GM18508 (cell line): ENCODE results near the gene OPN1LW.
"Not testable (repeated sequence)": the region's sequence is repeated elsewhere in the genome, so short reads cannot be mapped to it uniquely, and the experiment has no call there.

Experiments
- ATAC-seq: cut with Tn5 transposase; IDR thresholded peaks from one replicate; pipeline ENCODE4 v1.9.1; 2021; ENCODE audit warnings: moderate number of reproducible peaks; ENCODE audit not compliant: insufficient read depth, unreplicated experiment

OPN1LW gene

DNA sequence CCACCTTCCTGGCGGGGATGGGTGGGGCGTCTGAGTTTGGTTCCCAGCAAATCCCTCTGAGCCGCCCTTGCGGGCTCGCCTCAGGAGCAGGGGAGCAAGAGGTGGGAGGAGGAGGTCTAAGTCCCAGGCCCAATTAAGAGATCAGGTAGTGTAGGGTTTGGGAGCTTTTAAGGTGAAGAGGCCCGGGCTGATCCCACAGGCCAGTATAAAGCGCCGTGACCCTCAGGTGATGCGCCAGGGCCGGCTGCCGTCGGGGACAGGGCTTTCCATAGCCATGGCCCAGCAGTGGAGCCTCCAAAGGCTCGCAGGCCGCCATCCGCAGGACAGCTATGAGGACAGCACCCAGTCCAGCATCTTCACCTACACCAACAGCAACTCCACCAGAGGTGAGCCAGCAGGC is at the start of gene OPN1LW:
TSS of gene OPN1LW (plus strand) at position 234 of the 400 bp plus-strand sequence. CDS start at position 275, 41 bp downstream.
- ATAC-seq = not testable (repeated sequence)

DNA sequence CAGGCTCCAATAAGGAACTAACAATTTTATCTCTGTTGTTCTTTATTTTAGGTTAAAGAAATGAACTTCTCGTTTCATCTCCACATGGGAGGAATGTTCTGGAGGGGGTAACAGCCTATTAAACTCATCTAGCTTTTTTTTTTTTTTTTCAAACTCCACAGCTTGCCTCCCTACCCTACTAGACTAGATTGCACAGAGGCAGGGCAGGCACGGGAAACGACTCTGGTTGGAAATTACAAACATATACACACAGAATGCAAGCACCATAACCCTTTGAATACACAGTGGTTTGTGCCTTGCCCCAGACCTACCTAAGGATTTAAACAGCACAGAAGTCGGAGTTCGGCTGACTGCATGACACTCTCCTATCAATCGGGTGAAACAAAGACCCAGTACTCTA is 49.2 kb upstream of the OPN1LW start:
- no peak for ATAC-seq

DNA sequence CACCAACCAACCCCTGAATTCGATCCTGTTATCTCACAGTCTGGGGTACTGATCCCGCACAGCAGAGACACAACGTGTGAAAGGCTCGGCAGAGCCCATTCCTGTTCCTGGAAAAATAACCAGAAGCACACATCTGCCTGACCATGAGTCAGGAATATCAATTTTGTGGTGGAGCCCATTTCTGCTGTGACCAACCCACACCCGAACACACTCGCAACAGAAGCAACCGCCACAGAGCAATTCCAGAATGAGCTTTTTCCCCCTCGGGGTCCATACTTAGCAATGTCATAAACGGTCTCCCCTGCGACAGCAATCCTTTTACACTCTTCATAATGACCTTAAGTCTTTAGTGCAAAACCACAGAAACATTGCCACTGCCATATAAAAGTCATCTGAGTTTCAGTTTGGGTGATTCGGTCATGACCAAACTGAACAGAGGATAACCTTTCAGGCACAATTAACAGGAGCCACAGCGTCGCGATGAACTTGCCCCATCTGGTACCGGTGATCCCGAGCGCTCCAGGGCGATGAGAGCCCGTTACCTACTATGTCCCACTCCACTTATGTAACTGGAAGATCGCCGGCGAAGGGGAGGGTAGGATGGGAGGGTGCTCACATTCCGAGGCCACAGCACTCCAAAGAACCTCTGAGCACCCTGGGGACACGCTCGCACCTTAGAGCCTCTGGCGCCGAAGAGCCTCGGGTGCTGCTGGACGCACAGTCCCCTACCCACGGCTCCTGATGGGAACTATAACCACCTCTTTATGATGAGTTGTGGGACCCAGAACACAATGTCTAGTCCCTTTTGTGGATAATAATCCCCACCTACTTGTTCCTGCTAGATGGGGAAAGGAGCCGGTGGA is 47.7 kb upstream of the OPN1LW start:
- ATAC-seq = no peak

DNA sequence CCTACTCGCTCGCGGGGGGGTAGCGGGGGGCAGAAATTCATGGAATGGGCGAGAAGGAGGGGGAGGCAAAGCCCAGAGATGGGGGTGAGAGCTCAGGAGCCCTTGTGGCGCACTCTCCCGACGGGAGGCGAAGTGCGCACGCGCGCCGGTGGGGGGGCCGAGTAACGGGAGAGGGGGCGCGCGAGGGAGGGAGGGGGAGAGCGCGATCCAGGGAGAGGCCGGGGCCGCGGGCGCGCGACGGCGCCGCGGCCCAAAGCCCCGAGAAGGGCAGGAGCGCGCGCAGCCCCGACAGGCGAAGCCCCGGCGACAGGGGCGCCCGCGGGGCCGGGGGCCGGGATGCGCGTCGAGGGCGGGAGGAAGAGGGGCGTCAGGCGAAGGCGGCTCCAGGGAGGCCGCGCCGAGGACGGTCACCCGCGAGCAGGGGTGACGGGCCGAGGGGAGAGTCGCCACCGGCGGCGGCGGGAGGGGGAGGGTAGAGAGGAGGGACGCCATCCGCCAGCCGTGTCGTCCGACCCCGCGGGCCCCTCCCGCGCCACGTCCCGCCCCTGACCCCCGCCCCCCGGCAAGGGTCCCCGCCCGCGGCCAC is 46.9 kb upstream of the OPN1LW start:
- ATAC-seq = peak; percentile 13

GRCh38 chrX:154097589-154098541 is 46.2 kb upstream of the OPN1LW start, which contains the start of gene MECP2:
TSS of gene MECP2 (minus strand) at chrX:154097717.
- ATAC-seq = peak; percentile 44

DNA sequence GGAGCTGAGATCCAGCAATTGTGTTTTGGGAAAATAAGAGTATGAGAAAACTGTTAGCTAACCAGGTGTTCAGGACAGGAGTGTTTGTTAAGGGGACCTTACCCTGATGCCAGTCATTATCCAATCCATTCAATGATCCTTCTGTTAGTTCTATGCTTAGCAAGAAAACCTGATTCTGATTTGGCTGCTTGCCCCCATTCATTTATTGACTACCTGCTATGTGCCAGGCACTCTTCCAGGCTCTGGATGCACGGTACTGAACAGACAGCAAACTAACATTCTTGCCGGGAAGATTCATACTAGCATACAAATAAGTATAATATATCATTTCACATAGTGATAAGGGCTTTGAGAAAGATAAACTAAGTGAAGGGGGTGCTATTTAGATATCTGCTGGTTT is 45.5 kb upstream of the OPN1LW start:
- no peak for ATAC-seq

DNA sequence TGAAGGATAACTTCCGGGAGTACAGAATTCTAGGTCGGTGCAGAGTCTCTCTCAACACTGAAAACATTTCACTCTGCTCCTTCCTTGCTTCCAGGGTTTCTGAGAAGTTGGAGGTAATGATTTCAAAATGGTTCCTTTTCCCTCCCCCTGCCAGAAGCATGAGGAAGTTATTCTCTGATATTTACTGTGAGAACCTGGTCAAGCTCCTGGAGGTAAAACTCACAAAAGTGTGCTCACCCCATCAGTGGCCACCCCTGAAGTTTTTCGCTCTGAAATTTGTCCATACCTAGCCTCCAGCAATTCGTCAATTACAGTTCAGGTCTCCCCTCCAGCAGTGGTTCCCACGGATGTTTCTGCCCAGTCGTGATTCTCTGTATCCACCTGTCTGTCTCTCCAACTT is 30.3 kb upstream of the OPN1LW start:
- ATAC-seq = no peak

DNA sequence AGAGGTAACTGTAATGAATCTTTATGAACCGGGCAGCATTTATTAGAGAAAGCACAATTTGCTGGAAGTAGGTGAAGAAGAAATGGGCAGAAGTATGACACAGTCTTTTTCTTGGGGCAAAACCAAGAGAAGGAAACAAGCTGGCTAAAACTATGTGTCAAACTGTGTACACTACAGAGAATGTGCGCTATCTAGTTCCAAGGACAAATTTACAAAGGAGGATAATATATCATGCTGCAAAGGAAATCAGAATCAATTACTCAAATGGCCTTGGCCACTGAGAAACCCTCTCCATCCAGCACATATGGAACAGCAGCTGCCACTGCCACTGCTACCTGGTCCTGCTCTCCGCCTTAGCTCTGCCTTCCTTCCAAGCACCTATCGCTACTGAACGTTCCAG is 29.4 kb upstream of the OPN1LW start:
- ATAC-seq = no peak

GRCh38 chrX:154115071-154115470 is 29.0 kb upstream of the OPN1LW start:
- ATAC-seq = no peak

DNA sequence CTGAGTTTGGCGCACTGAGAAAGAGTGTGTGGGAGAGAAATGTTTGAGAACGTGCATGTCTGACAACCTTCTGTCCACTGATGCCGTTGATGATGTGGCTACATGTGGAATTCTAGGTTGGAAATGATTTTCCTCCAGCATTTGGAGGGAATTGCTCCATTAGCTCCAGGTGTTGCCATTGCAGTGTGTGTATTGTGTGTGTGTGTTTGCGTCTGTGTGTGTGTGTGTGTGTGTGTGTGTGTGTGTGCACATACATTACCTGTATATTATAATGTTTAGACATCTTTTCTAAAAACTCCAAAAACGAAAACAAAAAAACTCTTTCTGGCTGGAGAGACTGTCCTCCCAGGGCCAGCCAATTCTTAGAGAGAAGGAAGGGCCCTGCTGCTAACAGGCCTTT is 28.3 kb upstream of the OPN1LW start:
- ATAC-seq = no peak

DNA sequence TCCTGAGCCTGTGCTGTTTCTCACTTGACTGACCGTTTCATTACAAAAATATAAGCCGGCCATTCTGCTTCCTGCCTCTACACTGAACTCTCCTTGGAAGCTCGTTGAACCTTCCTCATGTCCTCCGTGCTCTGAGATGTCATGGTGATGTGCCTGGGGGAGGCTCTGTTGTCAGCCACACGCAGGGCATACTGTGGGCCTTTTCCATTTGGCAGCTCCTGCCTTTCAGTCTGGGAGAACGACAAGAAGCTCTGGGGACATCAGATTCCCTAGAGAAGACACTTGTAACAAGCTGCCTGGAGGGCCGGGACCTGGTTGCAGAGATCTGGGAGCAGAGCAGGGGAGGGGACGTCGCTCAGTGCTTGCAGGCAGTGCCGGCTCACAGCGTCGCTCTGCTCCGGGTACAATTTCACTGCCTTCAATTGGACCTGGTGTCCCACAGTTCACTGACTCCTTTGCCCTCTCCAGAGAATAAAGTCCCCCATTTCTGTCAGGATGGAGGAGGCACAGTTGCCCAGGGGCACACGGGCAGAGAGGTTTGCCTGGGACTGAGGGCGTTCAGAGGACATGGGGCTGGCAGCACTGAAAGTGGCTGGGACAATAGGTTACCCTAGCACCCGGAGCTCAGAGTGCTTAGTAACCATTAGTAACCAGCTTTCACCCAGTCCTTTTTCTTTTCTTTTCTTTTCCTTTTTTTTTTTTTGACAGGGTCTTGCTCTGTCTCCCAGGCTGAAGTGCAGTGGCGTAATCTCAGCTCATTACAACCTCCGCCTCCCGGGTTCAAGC is 27.4 kb upstream of the OPN1LW start:
- ATAC-seq = no peak

GRCh38 chrX:154117566-154117965 is 26.5 kb upstream of the OPN1LW start:
- ATAC-seq = no peak

GRCh38 chrX:154120567-154120966 is 23.5 kb upstream of the OPN1LW start:
- ATAC-seq = no peak

- ATAC-seq = no peak
Measured at GRCh38 chrX:154121207-154121606, 22.8 kb upstream of the OPN1LW start.

DNA sequence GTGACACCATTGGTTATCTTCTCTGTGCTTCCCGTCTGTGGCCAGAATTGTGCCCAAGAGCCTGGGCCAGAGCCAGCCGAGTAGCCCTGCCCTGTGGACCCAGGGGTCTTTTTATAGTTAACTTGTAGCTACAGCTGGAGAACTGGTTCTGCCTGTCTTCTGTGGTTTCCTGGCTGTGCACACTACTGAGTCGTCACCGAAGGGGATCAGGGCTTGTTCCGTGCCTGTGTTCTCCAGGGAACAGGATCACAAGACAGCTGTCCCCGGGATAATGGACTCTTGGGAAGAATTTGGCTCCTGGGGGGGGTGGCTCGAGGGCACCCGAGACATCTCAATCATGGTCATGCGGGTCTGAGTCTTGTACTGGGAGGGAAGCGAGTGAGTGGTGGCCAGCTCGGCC is 22.1 kb upstream of the OPN1LW start:
- ATAC-seq = no peak

GRCh38 chrX:154123241-154124219 is 20.5 kb upstream of the OPN1LW start:
- ATAC-seq = no peak

- ATAC-seq = no peak
Measured at GRCh38 chrX:154125391-154126040, 18.5 kb upstream of the OPN1LW start.

GRCh38 chrX:154126101-154126500 is 17.9 kb upstream of the OPN1LW start:
- no peak for ATAC-seq
